ENCODE measurements around the gene STK38.

The STK38 gene

GRCh38 chr6:36504982-36505381 lies 42.3 kb downstream of the STK38 start:
- no peak for TF ChIP-seq CTCF (IDR thresholded peaks at IDR 0.05; ENCODE audit: low read depth, low read length)
- Histone ChIP-seq H3K9me3 (no peaks in the 10 kb centered on the region), H3K4me3 (ENCODE audit: low read depth, low read length) (no peak overlapping the region), H3K4me1 (no peaks in the 10 kb centered on the region), H3K27me3 (no peaks in the 10 kb centered on the region), H3K36me3 (peaks cover 5% of the 10 kb centered on the region)
- DNase-seq: no peak

- Histone ChIP-seq H3K36me3 (no peaks in the 10 kb centered on the region), H3K9me3 (no peaks in the 10 kb centered on the region), H3K4me3 (ENCODE audit: low read depth, low read length) (no peak overlapping the region), H3K4me1 (no peaks in the 10 kb centered on the region), H3K27me3 (no peaks in the 10 kb centered on the region)
- no peak for TF ChIP-seq CTCF (IDR thresholded peaks at IDR 0.05; ENCODE audit: low read depth, low read length)
- DNase-seq: no peak
Measured at GRCh38 chr6:36504181-36504580, 43.1 kb downstream of the STK38 start.

- Histone ChIP-seq H3K27me3 (no peaks in the 10 kb centered on the region), H3K4me3 (ENCODE audit: low read depth, low read length) (no peak overlapping the region), H3K9me3 (no peaks in the 10 kb centered on the region), H3K4me1 (no peaks in the 10 kb centered on the region), H3K36me3 (no peaks in the 10 kb centered on the region; the same call in none of the 2 replicates)
- DNase-seq: no peak
- no peak for TF ChIP-seq CTCF (IDR thresholded peaks at IDR 0.05; ENCODE audit: low read depth, low read length)
Measured at GRCh38 chr6:36501686-36502085, 45.6 kb downstream of the STK38 start.

DNA sequence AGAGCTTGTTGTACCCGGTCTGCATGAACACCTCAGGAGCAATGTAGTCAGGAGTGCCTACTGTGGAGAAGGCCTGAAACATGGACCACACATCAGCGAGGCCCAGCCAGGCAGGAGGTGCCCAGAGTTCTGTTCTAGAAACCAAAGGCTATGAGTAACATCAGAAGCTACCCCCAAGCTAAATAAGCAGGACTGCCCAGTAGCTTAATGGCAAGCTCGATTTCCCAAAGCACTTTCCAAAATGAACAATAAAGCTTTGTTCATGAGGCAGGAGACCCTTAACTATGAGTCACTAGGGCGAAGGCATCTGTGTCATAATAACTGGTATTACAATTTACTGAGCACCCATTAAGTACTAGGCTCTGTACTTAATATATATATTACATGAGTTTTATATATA lies 47.4 kb downstream of the STK38 start:
- no peaks in the 10 kb centered on the region for H3K4me1 ChIP-seq
- no peaks in the 10 kb centered on the region for H3K27me3 ChIP-seq
- no peak for DNase-seq
- H3K4me3 ChIP-seq (ENCODE audit: low read depth, low read length): no peak overlapping the region
- H3K9me3 ChIP-seq: no peaks in the 10 kb centered on the region
- TF ChIP-seq CTCF (IDR thresholded peaks at IDR 0.05; ENCODE audit: low read depth, low read length): no peak
- peaks cover 8% of the 10 kb centered on the region for H3K36me3 ChIP-seq

DNA sequence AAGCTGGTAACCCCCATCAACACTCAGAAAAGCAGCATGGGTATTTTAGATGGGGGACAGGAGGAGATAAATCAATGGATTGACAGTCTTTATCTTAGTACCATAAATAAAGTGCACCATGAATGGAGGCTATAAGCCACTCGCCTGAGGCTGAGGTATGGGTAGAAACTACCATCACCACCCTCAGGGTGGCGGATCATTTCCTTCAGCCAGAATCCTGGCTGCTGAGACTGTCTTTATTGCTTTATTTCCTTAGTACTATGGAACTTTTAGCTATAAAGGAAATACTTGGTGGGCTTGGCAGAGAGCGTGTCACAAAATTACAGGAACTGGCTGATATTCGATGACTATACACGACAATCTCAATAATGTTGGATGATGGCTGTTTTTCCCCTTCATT lies 52.2 kb downstream of the STK38 start:
- DNase-seq: no peak
- Histone ChIP-seq H3K27me3 (no peaks in the 10 kb centered on the region), H3K36me3 (peaks cover 8% of the 10 kb centered on the region), H3K9me3 (no peaks in the 10 kb centered on the region), H3K4me1 (no peaks in the 10 kb centered on the region), H3K4me3 (ENCODE audit: low read depth, low read length) (no peak overlapping the region)
- TF ChIP-seq CTCF (IDR thresholded peaks at IDR 0.05; ENCODE audit: low read depth, low read length): no peak

- Histone ChIP-seq H3K27me3 (no peaks in the 10 kb centered on the region), H3K9me3 (no peaks in the 10 kb centered on the region), H3K4me1 (no peaks in the 10 kb centered on the region), H3K4me3 (ENCODE audit: low read depth, low read length) (no peak overlapping the region), H3K36me3 (peaks cover 11% of the 10 kb centered on the region)
- TF ChIP-seq CTCF (IDR thresholded peaks at IDR 0.05; ENCODE audit: low read depth, low read length): no peak
- DNase-seq: no peak
Measured at GRCh38 chr6:36493859-36494258, 53.4 kb downstream of the STK38 start.

All from BE2C (cell line).